Measurements from ENCODE around the gene DIO3.

GRCh38 chr14:101583715-101584054, 22.4 kb downstream of the DIO3 start:
- TF ChIP-seq CTCF (conservative IDR thresholded peaks at IDR 0.05; ENCODE audit: low read depth, low read length) (no peak), EZH2 (IDR thresholded peaks at IDR 0.05; ENCODE audit: borderline replicate concordance, low read depth, low read length, poor library complexity, severe bottlenecking) (no peak)
